ENCODE results near the gene KCND2. TPM values are rescaled to one million over a fixed set of nuclear protein-coding genes. Genes with fewer than 3 reads are reported as not detected.

Gene KCND2
- total and polyA plus RNA-seq, 2 of the 4 experiments (the other 2 are of a cell fraction): under 0.01 TPM; not detected in 1

DNA sequence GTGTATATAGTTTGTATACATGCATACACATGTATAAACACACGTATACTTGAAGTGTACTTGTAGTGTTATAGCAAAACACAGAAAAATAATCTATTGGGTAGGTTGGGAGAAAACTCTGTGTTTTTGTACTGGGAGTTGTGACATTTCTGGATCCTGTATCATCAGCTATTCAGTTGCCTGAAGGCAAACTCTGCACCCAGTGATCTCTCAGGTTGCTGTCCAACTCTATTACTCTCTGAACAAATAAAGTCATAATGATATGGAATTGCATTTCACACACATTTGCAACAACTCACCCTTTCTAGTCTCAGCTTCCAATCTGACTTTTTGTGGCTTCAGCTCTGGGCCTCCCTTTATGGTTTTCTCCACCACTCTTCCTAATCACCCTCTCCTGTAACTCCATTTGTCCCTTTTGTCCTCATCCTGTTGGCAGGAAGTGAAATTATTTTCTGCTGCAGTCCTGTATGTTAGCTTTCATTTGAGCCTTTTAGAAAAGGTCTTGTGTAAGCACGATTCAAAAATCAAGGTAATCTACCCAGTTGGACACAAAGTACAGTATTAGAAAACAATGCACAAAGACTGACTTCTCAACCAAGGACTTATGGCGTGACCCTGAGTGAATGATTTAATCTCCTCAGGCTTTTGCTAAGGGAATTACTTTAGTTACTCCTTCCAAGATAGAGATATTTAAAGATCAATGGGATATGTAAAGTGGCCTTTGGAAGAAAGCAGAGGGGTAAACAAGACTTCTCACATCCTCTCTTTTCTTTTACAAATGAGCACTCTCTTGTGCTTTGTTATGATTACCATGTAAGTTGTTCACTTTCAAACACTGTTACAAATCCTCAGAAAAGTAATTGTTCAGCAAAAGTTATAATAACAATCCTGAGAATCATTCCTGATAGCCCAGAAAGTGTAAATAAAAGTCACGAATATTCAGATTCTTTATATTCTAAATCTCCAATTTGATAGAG, 249.1 kb downstream of the KCND2 start:
- intact Hi-C loops (cut with micrococcal nuclease): no loop called here
- H3K9me3 ChIP-seq (ENCODE audit: control insufficient read depth, insufficient read depth, low read length): no peaks in the 10 kb centered on the region
- ATAC-seq (ENCODE audit: low read depth): no peak
- TF ChIP-seq MAFK (IDR thresholded peaks at IDR 0.05; ENCODE audit: low read depth, low read length): no peak
- no peak for TF ChIP-seq SMC3 (IDR thresholded peaks at IDR 0.05; ENCODE audit: low read depth, low read length)
- TF ChIP-seq POLR2A (IDR thresholded peaks at IDR 0.05; ENCODE audit: low read depth, low read length): no peak
- no peak for TF ChIP-seq RCOR1 (IDR thresholded peaks at IDR 0.05; ENCODE audit: insufficient replicate concordance, low read length)
- TF ChIP-seq RFX5 (IDR thresholded peaks at IDR 0.05; ENCODE audit: low read depth, low read length): no peak
- TF ChIP-seq, protein P1, sequence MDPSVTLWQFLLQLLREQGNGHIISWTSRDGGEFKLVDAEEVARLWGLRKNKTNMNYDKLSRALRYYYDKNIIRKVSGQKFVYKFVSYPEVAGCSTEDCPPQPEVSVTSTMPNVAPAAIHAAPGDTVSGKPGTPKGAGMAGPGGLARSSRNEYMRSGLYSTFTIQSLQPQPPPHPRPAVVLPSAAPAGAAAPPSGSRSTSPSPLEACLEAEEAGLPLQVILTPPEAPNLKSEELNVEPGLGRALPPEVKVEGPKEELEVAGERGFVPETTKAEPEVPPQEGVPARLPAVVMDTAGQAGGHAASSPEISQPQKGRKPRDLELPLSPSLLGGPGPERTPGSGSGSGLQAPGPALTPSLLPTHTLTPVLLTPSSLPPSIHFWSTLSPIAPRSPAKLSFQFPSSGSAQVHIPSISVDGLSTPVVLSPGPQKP (IDR thresholded peaks at IDR 0.05; ENCODE audit: borderline replicate concordance, low read depth, low read length): no peak
- no peak for TF ChIP-seq MAZ (IDR thresholded peaks at IDR 0.05; ENCODE audit: borderline replicate concordance, low read depth, low read length)
- TF ChIP-seq RAD21 (IDR thresholded peaks at IDR 0.05; ENCODE audit: low read length): no peak
- TF ChIP-seq CHD1 (IDR thresholded peaks at IDR 0.05; ENCODE audit: low read depth, low read length): no peak
- no peak for TF ChIP-seq FOS (IDR thresholded peaks at IDR 0.05; ENCODE audit: low read depth, low read length)
- TF ChIP-seq, protein P2, sequence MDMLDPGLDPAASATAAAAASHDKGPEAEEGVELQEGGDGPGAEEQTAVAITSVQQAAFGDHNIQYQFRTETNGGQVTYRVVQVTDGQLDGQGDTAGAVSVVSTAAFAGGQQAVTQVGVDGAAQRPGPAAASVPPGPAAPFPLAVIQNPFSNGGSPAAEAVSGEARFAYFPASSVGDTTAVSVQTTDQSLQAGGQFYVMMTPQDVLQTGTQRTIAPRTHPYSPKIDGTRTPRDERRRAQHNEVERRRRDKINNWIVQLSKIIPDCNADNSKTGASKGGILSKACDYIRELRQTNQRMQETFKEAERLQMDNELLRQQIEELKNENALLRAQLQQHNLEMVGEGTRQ (IDR thresholded peaks at IDR 0.05; ENCODE audit: low read depth, low read length): no peak
- TF ChIP-seq CEBPB (IDR thresholded peaks at IDR 0.05; ENCODE audit: low read depth, low read length): no peak
- TF ChIP-seq, protein P3, sequence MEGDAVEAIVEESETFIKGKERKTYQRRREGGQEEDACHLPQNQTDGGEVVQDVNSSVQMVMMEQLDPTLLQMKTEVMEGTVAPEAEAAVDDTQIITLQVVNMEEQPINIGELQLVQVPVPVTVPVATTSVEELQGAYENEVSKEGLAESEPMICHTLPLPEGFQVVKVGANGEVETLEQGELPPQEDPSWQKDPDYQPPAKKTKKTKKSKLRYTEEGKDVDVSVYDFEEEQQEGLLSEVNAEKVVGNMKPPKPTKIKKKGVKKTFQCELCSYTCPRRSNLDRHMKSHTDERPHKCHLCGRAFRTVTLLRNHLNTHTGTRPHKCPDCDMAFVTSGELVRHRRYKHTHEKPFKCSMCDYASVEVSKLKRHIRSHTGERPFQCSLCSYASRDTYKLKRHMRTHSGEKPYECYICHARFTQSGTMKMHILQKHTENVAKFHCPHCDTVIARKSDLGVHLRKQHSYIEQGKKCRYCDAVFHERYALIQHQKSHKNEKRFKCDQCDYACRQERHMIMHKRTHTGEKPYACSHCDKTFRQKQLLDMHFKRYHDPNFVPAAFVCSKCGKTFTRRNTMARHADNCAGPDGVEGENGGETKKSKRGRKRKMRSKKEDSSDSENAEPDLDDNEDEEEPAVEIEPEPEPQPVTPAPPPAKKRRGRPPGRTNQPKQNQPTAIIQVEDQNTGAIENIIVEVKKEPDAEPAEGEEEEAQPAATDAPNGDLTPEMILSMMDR (conservative IDR thresholded peaks at IDR 0.05; ENCODE audit: low read depth, low read length): no peak
- no peak for TF ChIP-seq NFE2L2 (IDR thresholded peaks at IDR 0.05; ENCODE audit: low read depth, low read length)
- TF ChIP-seq BHLHE40 (IDR thresholded peaks at IDR 0.05; ENCODE audit: low read depth, low read length): no peak

More for the DNA sequence above, 249.1 kb downstream of the KCND2 start:
- Histone ChIP-seq H2AFZ (replicated peaks; ENCODE audit: low read length, poor library complexity) (no peak overlapping the region), H2BK20ac (ENCODE audit: low read depth, low read length) (no peak overlapping the region), H3K18ac (ENCODE audit: low read depth, low read length) (no peak overlapping the region), H4K5ac (ENCODE audit: low read depth, low read length) (no peak overlapping the region), H3K9me1 (ENCODE audit: insufficient read depth, low read length) (no peaks in the 10 kb centered on the region), H2BK15ac (ENCODE audit: low read depth, low read length) (no peak overlapping the region), H3K23ac (ENCODE audit: low read depth, low read length) (no peak overlapping the region), H4K20me1 (ENCODE audit: insufficient read depth, low read length) (no peaks in the 10 kb centered on the region), H2BK5ac (ENCODE audit: low read depth, low read length, poor library complexity, severe bottlenecking) (no peak overlapping the region), H4K8ac (ENCODE audit: low read depth in 2 of 2, low read length in 2 of 2) (no peak overlapping the region), H3K27me3 (ENCODE audit: control insufficient read depth, insufficient read depth, low read length) (no peaks in the 10 kb centered on the region), H3K4me2 (ENCODE audit: low read depth, low read length) (no peak overlapping the region), H3K9ac (ENCODE audit: low read depth, low read length) (no peak overlapping the region), H3K4me1 (ENCODE audit: control insufficient read depth, insufficient read depth, low read length) (no peaks in the 10 kb centered on the region), H3K56ac (ENCODE audit: extremely low read depth, insufficient read depth, low read length) (no peak overlapping the region), H3K36me3 (ENCODE audit: control insufficient read depth, insufficient read depth, low read length) (no peaks in the 10 kb centered on the region), H3K14ac (replicated peaks; ENCODE audit: low read depth, low read length) (no peak overlapping the region), H2BK120ac (ENCODE audit: low read depth, low read length) (no peak overlapping the region), H3K79me1 (ENCODE audit: low read depth in 1 of 2, low read length in 2 of 2) (no peaks in the 10 kb centered on the region), H3K4me3 (ENCODE audit: insufficient read depth, low read depth, low read length) (no peak overlapping the region), H3K27ac (ENCODE audit: insufficient read depth, low read length) (no peak overlapping the region), H3K4ac (ENCODE audit: low read depth, low read length) (no peak overlapping the region), H2AK5ac (ENCODE audit: low read depth, low read length) (no peak overlapping the region), H2AK9ac (replicated peaks; ENCODE audit: low read depth, low read length, poor library complexity) (no peak overlapping the region), H4K91ac (ENCODE audit: insufficient read depth, low read depth, low read length) (no peak overlapping the region)
- dilution Hi-C loops (cut with HindIII; ENCODE audit: low sequenced_read_pairs, unreplicated experiment): no loop called here
- BruUV-seq (replicated peaks): no TSS peak
- POLR2A ChIA-PET (ENCODE audit: unreplicated experiment): no interaction called here
- in situ Hi-C loops (cut with MboI; ENCODE audit: low sequenced_read_pairs): no loop called here
- CTCF ChIA-PET: no interaction called here
- WGBS, 2 experiments (ENCODE audit: extremely low coverage in 2 of 2, insufficient read length in 1 of 2): no CpG with 5 or more reads among the region's 4 CpGs
- no peak for DNase-seq
